Activated naive CD4-positive, alpha-beta T cell treated with anti-CD3 and anti-CD28 coated beads, Interleukin-2, amount 50 U/mL, for 72 hours (primary cell): ENCODE results near the gene ZSWIM5. TPM values are rescaled to one million over a fixed set of nuclear protein-coding genes. Genes with fewer than 3 reads are reported as not detected.
"Not testable (repeated sequence)": the region's sequence is repeated elsewhere in the genome, so short reads cannot be mapped to it uniquely, and the experiment has no call there.

Source experiments
- ATAC-seq, 2 donors: fragments of 150-1000 bp; cut with Tn5 transposase; 2 replicates each; pipeline ENCODE4 v1.10.0; 2021; ENCODE audit warnings: mild to moderate bottlenecking in 2 of 2, moderate library complexity in 2 of 2
- DNase-seq, 2 donors: peaks; one replicate each; pipeline ENCODE4 v3.0.0; 2021 to 2022; ENCODE audit warnings: low spot score in 2 of 2
- H3K27ac Mint-ChIP-seq, 2 donors: one replicate each; pipeline ENCODE4 v1.8.0; 2022; ENCODE audit warnings: mild to moderate bottlenecking in 2 of 2, mixed read lengths in 2 of 2
- H3K36me3 Mint-ChIP-seq, 2 donors: one replicate each; pipeline ENCODE4 v1.8.0; 2022; ENCODE audit warnings: mixed read lengths in 2 of 2
- H3K9me3 Mint-ChIP-seq, 2 donors: one replicate each; pipeline ENCODE4 v1.8.0; 2022; ENCODE audit warnings: mixed read lengths in 2 of 2
- total RNA-seq, 2 donors: library from RNA; stranded (reverse); gene quantifications; one replicate each; pipeline ENCODE4 v1.2.3, GENCODE V29; 2022

Gene ZSWIM5
- total RNA-seq = 1 to 10 TPM in 1 of 2 donors, under 1 TPM in 1; 0.05 to 2.9 TPM

DNA sequence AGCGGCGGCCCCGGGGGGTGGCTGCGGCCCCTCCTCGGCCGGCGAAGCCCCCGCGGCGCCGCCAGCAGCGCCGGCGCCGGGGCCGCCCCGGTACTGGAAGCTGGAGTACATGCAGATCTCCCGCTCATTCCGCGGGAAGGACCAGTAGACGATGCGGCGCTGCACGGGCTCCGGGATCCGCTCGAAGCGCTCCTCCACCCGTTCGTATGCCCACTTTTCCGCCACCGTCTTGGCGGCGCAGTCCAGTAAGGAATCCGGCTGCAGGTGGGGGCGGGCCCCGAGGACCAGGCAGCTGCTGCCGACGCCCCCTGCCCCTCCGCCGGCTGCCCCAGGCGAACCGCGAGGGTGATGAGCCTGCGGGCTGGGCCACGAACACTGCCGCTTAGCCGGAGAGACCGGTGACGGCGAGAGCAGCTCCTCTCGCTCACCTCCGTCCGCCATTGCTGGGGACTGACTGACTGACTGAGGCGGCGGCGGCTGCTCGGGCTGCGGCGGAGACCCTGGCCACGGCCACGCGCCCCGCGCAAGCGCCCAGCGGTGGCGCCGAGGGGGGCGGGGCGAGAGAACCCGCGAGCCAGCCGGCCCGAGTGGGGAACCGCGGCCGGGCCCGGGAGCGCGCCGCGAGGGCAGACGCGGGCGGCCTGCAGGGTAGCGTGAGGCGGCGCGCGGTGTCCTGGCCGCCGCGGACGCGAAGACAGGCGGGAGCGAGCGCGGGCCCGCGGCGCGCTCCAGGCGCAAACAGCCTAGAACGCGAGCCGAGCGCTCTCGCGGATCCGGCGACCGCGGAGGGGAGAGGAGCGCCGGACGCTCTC is at the start of gene ZSWIM5:
Gene ZSWIM5 (minus strand): TSS at position 696 of the 812 bp plus-strand sequence. CDS start 255 bp downstream, at position 441.
- ATAC-seq (peak; percentile 83 to 88), DNase-seq (peak; percentile 66 to 74)
- H3K9me3 Mint-ChIP-seq = no peaks in the 10 kb centered on the region
- H3K36me3 Mint-ChIP-seq = peaks cover 5 to 6% of the 10 kb centered on the region in 2 donors
- peak within 1 kb of the TSS; percentile 77 to 83 for H3K27ac Mint-ChIP-seq

DNA sequence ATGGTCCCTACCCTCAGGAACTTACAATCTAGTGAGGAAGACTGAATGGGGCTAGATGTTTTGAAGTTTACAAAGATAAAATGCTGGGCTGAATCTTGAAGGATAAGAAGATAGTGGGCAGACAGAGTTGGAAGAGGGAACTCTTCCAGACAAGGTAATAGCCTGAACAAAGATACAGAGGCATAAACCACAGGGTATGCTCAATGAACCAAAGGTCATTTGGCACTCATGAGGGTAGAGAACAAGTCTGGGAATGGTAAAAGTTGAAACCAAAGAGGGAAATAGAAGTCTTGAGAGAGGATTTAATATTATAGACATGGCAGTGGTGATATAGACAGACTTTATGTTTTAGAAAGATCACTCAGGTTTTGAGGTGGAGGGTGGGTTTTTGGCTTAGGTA is 48.1 kb upstream of the ZSWIM5 start:
- DNase-seq = no peak
- Mint-ChIP-seq H3K27ac (no peak overlapping the region), H3K36me3 (peaks cover 16 to 22% of the 10 kb centered on the region in 2 donors), H3K9me3 (peaks cover 16 to 19% of the 10 kb centered on the region in 2 donors)
- ATAC-seq = no peak

DNA sequence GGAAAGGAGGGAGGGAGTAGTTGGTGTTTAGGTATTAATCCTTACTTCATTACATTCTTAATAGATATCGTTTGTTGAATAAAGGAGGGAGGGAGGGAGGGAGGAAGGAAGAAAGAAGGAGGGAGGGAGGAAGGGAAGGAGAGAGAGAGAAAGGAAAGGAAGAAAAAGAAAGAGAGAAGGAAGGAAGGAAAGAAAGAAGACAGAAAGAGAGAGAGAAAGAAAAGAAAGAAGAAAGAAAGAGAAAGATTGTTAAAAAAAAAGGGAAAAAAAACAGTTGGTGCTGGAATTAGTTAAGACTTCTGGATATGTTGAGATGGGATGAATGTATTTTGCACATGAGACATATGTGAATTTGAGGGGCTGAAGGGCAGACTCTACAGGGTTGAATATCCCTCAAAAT is 44.1 kb upstream of the ZSWIM5 start:
- Mint-ChIP-seq H3K27ac (no peak overlapping the region), H3K9me3 (peaks cover 11 to 14% of the 10 kb centered on the region in 2 donors), H3K36me3 (peaks cover 5 to 14% of the 10 kb centered on the region in 2 donors)
- DNase-seq (no peak), ATAC-seq (no peak)

DNA sequence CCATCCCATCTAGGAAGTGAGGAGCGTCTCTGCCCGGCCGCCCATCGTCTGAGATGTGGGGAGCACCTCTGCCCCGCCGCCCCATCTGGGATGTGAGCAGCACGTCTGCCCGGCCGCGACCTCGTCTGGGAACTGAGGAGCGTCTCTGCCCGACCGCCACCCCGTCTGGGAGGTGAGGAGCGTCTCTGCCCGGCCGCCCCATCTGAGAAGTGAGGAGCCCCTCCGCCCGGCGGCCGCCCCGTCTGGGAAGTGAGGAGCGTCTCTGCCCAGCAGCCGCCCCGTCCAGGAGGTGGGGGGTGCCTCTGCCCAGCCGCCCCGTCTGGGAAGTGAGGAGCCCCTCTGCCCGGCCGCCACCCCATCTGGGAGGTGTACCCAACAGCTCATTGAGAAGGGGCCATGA is 41.6 kb upstream of the ZSWIM5 start:
- H3K36me3 Mint-ChIP-seq = peaks cover 5 to 21% of the 10 kb centered on the region in 2 donors
- peaks cover 16 to 23% of the 10 kb centered on the region in 2 donors for H3K9me3 Mint-ChIP-seq
- not testable (repeated sequence) for DNase-seq, ATAC-seq
- peak overlapping the region in 1 of 2 donors; percentile 92 for H3K27ac Mint-ChIP-seq

DNA sequence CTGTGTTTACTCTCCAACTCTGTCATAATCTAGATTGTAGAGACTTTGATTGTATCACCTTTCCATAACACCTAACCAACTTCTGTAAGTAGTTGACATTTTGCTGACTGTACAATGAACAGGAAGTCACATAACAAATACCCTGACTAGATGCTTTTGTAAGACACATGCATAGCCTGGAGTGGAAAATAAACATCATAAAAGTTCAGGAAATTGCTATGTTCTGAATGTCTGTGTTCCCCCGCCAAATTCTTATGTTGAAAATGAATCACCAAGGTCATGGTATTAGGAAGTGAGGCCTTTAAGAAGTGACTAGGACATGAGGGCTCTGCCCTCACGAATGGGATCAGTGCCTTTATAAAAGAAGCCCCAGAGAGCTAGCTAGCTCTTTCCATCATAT is 40.4 kb upstream of the ZSWIM5 start:
- Mint-ChIP-seq H3K36me3 (peaks cover 5 to 33% of the 10 kb centered on the region in 2 donors), H3K9me3 (peaks cover 20 to 35% of the 10 kb centered on the region in 2 donors), H3K27ac (peak overlapping the region; percentile 92 to 93)
- no peak for DNase-seq
- peak; percentile 93 to 95 for ATAC-seq

DNA sequence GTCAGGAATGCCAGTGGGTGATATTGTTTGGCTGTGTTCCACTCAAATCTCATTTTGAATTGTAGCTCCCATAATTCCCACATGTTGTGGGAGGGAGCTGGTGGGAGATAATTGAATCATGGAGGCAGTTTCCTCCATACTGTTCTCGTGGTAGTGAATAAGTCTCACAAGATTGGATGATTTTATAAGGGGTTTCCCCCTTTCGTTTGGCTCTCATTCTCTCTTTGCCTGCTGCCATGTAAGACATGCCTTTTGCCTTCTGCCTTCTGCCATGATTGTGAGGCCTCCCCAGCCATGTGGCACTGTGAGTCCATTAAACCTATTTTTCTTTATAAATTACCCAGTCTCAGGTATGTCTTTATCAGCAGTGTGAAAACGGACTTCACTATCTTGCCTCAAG is 40.0 kb upstream of the ZSWIM5 start:
- not testable (repeated sequence) for DNase-seq
- Mint-ChIP-seq H3K36me3 (peaks cover 5 to 37% of the 10 kb centered on the region in 2 donors), H3K27ac (peak overlapping the region; percentile 92 to 93), H3K9me3 (peaks cover 21 to 37% of the 10 kb centered on the region in 2 donors)
- ATAC-seq = peak in 1 of 2 donors; percentile 39

DNA sequence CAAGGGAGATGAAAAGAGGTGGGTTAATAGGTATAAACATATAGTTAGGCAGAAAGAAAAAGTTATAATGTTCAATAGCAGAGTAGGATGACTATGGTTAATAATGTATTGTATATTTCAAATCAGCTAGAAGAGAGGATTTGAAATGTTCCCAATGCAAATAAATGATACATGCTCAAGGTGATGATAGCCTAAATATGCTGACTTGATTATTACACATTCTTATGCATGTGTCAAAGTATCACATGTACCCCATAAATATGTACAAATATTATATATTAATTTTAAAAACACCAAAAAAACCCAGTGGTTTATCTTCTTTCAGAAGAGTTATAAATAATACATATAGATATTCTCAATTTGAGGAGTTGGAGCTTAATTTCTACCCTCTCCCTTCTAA is 38.3 kb upstream of the ZSWIM5 start:
- Mint-ChIP-seq H3K36me3 (peaks cover 5 to 45% of the 10 kb centered on the region in 2 donors), H3K9me3 (peaks cover 21 to 43% of the 10 kb centered on the region in 2 donors), H3K27ac (no peak overlapping the region)
- DNase-seq (no peak), ATAC-seq (no peak)

DNA sequence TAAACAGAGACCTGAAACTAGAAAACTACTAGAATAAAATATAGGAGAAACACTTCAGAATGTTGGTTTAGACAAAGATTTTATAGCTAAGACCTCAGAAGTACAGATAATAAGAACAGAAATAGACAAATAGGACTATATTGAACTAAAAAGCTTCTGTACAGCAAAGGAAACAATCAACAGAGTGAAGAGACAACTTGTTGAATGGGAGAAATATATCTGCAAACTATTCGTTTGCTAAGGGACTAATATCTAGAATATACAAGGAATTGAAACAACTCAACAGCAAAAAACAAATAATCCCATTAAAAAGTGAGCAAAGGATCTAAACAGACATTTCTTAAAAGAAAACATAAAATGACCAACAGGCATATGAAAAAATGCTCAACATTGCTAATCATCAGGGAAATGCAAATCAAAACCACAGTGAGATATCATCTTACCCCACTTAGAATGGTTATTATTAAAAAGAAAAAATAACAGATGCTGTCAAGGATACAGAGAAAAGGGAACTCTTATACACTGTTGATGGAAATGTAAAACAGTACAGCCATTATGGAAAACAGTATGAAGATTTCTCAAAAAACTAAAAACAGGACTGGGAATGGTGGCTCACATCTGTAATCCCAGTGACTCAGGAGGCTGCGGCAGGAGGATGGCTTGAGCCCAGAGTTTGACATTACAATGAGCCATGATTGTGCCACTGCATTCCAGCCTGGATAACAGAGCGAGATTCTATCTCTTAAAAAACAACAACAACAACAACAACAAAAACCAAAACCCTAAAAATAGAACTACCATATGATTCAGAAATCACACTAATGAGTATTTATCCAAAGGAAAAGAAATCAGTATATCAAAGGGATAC is 37.3 kb upstream of the ZSWIM5 start:
- no peak overlapping the region for H3K27ac Mint-ChIP-seq
- DNase-seq (no peak), ATAC-seq (no peak)
- peaks cover 21 to 43% of the 10 kb centered on the region in 2 donors for H3K9me3 Mint-ChIP-seq
- H3K36me3 Mint-ChIP-seq = peaks cover 5 to 45% of the 10 kb centered on the region in 2 donors

DNA sequence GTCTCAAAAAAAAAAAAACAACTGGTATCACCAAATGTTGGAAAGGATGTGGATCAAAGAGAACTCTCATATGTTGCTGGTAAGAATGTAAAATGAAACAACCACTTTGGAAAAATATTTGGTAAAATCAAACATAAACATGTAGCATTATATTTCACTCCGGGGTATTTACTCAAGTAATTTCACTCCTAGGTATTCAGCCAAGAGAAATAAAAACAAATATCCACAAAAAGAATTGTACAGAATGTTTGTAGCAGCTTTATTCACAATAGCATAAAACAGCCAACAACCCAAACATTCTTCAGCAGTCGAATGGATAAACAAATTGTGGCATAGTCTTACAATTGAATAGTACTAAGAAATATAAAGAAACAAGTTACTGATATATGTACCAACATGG is 32.4 kb upstream of the ZSWIM5 start:
- no peak for ATAC-seq

DNA sequence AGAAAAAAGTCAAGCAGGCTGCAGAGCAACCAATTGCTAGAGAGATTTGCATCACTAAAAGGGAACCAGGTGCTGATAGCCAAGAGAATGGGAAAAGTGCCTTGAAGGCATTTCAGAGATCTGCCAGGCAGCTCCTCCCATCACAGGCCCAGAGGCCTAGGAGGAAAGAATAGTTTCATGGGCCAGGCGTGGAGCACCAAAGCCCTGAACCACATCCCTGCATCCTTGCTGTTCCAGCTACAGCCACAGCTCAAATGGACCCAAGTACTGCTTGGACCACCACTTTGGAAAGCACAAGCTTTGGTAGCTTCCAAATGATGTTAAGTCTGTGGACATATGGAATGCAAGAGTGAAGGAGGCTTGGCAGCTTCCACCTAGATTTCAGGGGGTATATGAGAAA is 29.7 kb upstream of the ZSWIM5 start:
- H3K9me3 Mint-ChIP-seq = peaks cover 6 to 18% of the 10 kb centered on the region in 2 donors
- H3K27ac Mint-ChIP-seq = no peak overlapping the region
- DNase-seq (no peak), ATAC-seq (no peak)
- H3K36me3 Mint-ChIP-seq = peaks cover 0 to 21% of the 10 kb centered on the region in 2 donors

More for the DNA sequence above, 32.4 kb upstream of the ZSWIM5 start:
- DNase-seq = no peak
- peaks cover 0 to 37% of the 10 kb centered on the region in 2 donors for H3K36me3 Mint-ChIP-seq
- H3K9me3 Mint-ChIP-seq = peaks cover 11 to 34% of the 10 kb centered on the region in 2 donors
- H3K27ac Mint-ChIP-seq = no peak overlapping the region

DNA sequence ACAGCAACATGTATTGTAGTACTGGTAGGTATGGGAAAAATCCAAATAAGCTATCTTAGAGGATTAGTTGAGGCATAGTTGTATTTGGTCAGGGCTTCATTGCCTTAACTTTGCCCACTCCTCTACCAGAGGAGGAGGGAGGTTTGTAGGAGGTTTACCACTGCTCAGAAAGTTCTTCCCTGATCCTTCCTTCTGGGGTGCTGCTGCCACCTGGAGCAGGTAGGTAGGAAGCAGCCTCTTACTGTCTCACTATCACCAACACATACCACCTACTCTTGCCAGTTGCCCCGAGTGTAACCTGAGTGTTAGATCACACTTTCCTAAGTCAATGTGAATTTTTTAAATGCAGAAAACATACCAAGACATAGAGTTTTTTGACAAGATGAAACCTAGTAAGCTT is 24.1 kb upstream of the ZSWIM5 start:
- Mint-ChIP-seq H3K9me3 (peaks cover 6 to 7% of the 10 kb centered on the region in 2 donors), H3K27ac (no peak overlapping the region), H3K36me3 (peaks cover 0 to 7% of the 10 kb centered on the region in 2 donors)
- ATAC-seq (no peak), DNase-seq (no peak)

DNA sequence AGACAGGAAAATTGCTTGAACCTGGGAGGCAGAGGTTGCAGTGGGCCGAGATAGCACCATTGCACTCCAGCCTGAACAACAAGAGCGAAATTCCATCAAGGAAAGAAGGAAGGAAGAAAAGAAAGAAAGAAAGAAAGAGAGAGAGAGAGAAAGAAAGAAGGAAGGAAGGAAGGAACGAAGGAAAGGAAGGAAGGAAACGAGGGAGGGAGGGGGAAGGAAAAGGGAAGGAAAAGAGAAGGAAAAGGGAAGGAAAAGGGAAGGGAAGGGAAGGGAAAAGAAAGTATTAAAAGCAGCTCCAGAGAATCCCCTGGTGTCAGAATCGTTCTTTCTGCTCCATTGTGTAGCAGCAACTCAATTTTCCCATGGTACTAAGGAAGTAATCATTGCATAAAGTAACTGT is 19.2 kb upstream of the ZSWIM5 start:
- H3K36me3 Mint-ChIP-seq = no peaks in the 10 kb centered on the region
- H3K9me3 Mint-ChIP-seq = no peaks in the 10 kb centered on the region
- no peak overlapping the region for H3K27ac Mint-ChIP-seq
- DNase-seq = no peak
- ATAC-seq = no peak

DNA sequence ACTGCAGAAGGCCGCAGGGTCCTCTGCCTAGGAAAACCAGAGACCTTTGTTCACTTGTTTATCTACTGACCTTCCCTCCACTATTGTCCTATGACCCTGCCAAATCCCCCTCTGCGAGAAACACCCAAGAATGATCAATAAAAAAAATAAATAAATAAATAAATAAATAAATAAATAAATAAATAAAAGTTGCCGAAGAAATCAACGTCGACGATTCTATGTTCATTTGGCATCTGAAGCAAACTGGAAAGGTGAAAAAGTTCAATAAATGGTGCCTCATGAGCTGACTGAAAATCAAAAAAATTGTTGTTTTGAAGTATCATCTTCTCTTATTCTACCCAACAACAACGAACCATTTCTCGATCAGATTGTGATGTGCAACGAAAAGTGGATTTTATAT is 17.3 kb upstream of the ZSWIM5 start:
- H3K36me3 Mint-ChIP-seq, ATAC-seq, H3K9me3 Mint-ChIP-seq, H3K27ac Mint-ChIP-seq, DNase-seq: not testable (repeated sequence)

DNA sequence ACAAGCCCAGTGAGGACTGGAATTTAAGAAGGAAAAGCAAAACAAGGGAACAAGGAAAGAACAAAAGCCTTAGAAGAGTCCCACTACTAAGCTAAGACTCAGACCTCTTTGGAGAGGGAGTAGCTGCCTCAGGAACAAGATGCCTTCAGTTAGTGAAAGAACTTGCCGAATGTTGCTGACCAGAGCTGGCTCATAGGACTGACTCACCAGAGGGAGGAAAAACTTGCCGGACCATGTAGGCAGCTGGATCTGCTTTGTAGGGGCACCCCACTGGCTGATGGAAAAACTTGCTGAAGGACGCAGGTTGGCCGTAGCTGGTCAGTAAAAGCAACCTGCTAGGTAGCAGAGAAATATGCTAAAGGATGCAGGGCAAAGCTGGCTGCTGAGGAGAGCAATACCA is 15.3 kb upstream of the ZSWIM5 start:
- ATAC-seq (no peak), DNase-seq (no peak)
- H3K27ac Mint-ChIP-seq = no peak overlapping the region
- H3K36me3 Mint-ChIP-seq = no peaks in the 10 kb centered on the region
- H3K9me3 Mint-ChIP-seq = no peaks in the 10 kb centered on the region

DNA sequence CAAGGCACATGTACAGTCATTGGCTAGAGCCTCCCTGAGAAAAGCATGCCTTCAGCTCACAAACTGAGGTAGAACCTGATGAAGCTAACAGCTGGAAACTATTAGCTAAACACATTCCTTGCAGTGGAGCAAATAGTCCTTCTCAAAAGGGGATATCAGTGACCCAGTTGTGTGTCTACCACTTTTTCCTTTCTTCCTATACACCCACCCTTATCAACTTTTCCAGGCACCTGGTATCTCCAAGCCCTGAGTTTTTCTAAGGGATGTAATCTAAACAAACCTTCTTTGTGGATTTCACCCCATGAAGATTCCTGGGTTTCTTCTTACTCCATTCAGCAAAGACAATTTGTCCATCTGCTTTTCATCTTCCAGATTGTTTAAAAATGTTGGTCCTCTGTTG is 10.5 kb upstream of the ZSWIM5 start:
- no peak for DNase-seq
- no peaks in the 10 kb centered on the region for H3K36me3 Mint-ChIP-seq
- H3K27ac Mint-ChIP-seq = no peak overlapping the region
- no peak for ATAC-seq
- H3K9me3 Mint-ChIP-seq = no peaks in the 10 kb centered on the region

DNA sequence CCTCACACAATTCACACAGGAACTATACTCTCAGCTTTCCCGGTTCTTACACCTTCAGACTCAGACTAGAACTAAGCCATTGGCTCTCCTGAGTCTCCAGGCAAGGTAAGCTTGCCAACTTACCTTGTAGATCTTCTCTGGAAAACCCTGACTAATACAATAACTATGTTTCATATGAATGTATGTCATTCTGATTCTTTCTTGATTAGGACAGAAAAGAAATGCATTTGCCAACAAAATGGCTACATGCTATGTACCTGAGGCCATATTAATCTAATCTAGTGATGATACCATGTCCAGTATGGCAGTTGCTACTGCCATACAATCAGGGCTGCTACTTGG is 9.8 kb upstream of the ZSWIM5 start:
- H3K27ac Mint-ChIP-seq = no peak overlapping the region
- no peak for ATAC-seq
- H3K36me3 Mint-ChIP-seq = no peaks in the 10 kb centered on the region
- no peaks in the 10 kb centered on the region for H3K9me3 Mint-ChIP-seq
- DNase-seq = no peak
